DND-41 (cell line): Measurements from ENCODE around the gene AMIGO2.

Experiments used
- CTCF ChIP-seq: IDR thresholded peaks from 2 replicates; pipeline ENCODE4 v1.5.1; 2012; ENCODE audit warnings: borderline replicate concordance, low read length, moderate library complexity, mild to moderate bottlenecking; ENCODE audit not compliant: poor library complexity, severe bottlenecking; ENCODE audit errors: extremely low read depth
- EZH2 ChIP-seq: IDR thresholded peaks from 3 replicates; pipeline ENCODE4 v1.6.1; 2012; ENCODE audit warnings: borderline replicate concordance, low read depth, mild to moderate bottlenecking, moderate library complexity, low read length, inconsistent platforms; ENCODE audit not compliant: severe bottlenecking

- TF ChIP-seq CTCF (no peak), EZH2 (no peak)
These were observed 6.1 kb upstream of the AMIGO2 start for GRCh38 chr12:47085815-47086252.
